ENCODE results near the gene KRT10. TPM values are rescaled to one million over a fixed set of nuclear protein-coding genes. Genes with fewer than 3 reads are reported as not detected.

KRT10 gene
- total RNA-seq, 1 donor: 2.2 TPM

- Histone ChIP-seq H2AFZ (ENCODE audit: low read length) (peak overlapping the region; percentile 28), H3K4me2 (ENCODE audit: insufficient read depth, low read length) (no peak overlapping the region), H4K20me1 (ENCODE audit: insufficient read depth, low read length) (no peaks in the 10 kb centered on the region), H3K27ac (ENCODE audit: low read depth, low read length) (peak overlapping the region; percentile 13), H3K4me1 (ENCODE audit: insufficient read depth, low read length) (peaks cover 16% of the 10 kb centered on the region), H3K4me3 (ENCODE audit: insufficient read depth, low read length) (no peak overlapping the region), H3K79me2 (ENCODE audit: insufficient read depth, low read length) (no peaks in the 10 kb centered on the region), H3K27me3 (ENCODE audit: insufficient read depth, low read length) (no peaks in the 10 kb centered on the region), H3K9me3 (ENCODE audit: low read depth, low read length) (no peaks in the 10 kb centered on the region), H3K36me3 (ENCODE audit: insufficient read depth, low read length) (no peaks in the 10 kb centered on the region)
- TF ChIP-seq CTCF (IDR thresholded peaks at IDR 0.05; ENCODE audit: extremely low read depth, low read depth, low read length): no peak
- peak; percentile 58 for DNase-seq (ENCODE audit: insufficient read length, low spot score, missing footprints)
Measured at GRCh38 chr17:40857535-40857934, 35.1 kb upstream of the KRT10 start.

- Histone ChIP-seq H3K9me3 (ENCODE audit: low read depth, low read length) (no peaks in the 10 kb centered on the region), H2AFZ (ENCODE audit: low read length) (peak overlapping the region; percentile 44), H3K4me3 (ENCODE audit: insufficient read depth, low read length) (no peak overlapping the region), H4K20me1 (ENCODE audit: insufficient read depth, low read length) (no peaks in the 10 kb centered on the region), H3K4me1 (ENCODE audit: insufficient read depth, low read length) (peaks cover 16% of the 10 kb centered on the region), H3K79me2 (ENCODE audit: insufficient read depth, low read length) (no peaks in the 10 kb centered on the region), H3K4me2 (ENCODE audit: insufficient read depth, low read length) (peak overlapping the region; percentile 37), H3K27me3 (ENCODE audit: insufficient read depth, low read length) (no peaks in the 10 kb centered on the region), H3K27ac (ENCODE audit: low read depth, low read length) (no peak overlapping the region), H3K36me3 (ENCODE audit: insufficient read depth, low read length) (no peaks in the 10 kb centered on the region)
- peak; percentile 66 for DNase-seq (ENCODE audit: insufficient read length, low spot score, missing footprints)
- no peak for TF ChIP-seq CTCF (IDR thresholded peaks at IDR 0.05; ENCODE audit: extremely low read depth, low read depth, low read length)
Measured at GRCh38 chr17:40854175-40854814, 31.9 kb upstream of the KRT10 start.

- DNase-seq (ENCODE audit: insufficient read length, low spot score, missing footprints): no peak
- Histone ChIP-seq H3K27ac (ENCODE audit: low read depth, low read length) (no peak overlapping the region), H2AFZ (ENCODE audit: low read length) (peak overlapping the region; percentile 16), H3K4me1 (ENCODE audit: insufficient read depth, low read length) (peaks cover 11% of the 10 kb centered on the region), H3K4me3 (ENCODE audit: insufficient read depth, low read length) (no peak overlapping the region), H3K9me3 (ENCODE audit: low read depth, low read length) (no peaks in the 10 kb centered on the region), H3K79me2 (ENCODE audit: insufficient read depth, low read length) (no peaks in the 10 kb centered on the region), H3K36me3 (ENCODE audit: insufficient read depth, low read length) (no peaks in the 10 kb centered on the region), H4K20me1 (ENCODE audit: insufficient read depth, low read length) (no peaks in the 10 kb centered on the region), H3K4me2 (ENCODE audit: insufficient read depth, low read length) (no peak overlapping the region), H3K27me3 (ENCODE audit: insufficient read depth, low read length) (no peaks in the 10 kb centered on the region)
- TF ChIP-seq CTCF (IDR thresholded peaks at IDR 0.05; ENCODE audit: extremely low read depth, low read depth, low read length): no peak
Measured at GRCh38 chr17:40852364-40852763, 29.9 kb upstream of the KRT10 start.

GRCh38 chr17:40850293-40850972 lies 28.0 kb upstream of the KRT10 start:
- Histone ChIP-seq H3K27me3 (ENCODE audit: insufficient read depth, low read length) (no peaks in the 10 kb centered on the region), H2AFZ (ENCODE audit: low read length) (no peak overlapping the region), H3K79me2 (ENCODE audit: insufficient read depth, low read length) (no peaks in the 10 kb centered on the region), H3K4me1 (ENCODE audit: insufficient read depth, low read length) (peaks cover 7% of the 10 kb centered on the region), H3K36me3 (ENCODE audit: insufficient read depth, low read length) (no peaks in the 10 kb centered on the region), H3K27ac (ENCODE audit: low read depth, low read length) (no peak overlapping the region), H4K20me1 (ENCODE audit: insufficient read depth, low read length) (no peaks in the 10 kb centered on the region), H3K4me2 (ENCODE audit: insufficient read depth, low read length) (no peak overlapping the region), H3K9me3 (ENCODE audit: low read depth, low read length) (no peaks in the 10 kb centered on the region), H3K4me3 (ENCODE audit: insufficient read depth, low read length) (no peak overlapping the region)
- TF ChIP-seq CTCF (IDR thresholded peaks at IDR 0.05; ENCODE audit: extremely low read depth, low read depth, low read length): no peak
- no peak for DNase-seq (ENCODE audit: insufficient read length, low spot score, missing footprints)

Measured in osteoblast (primary cell).